HepG2 (cell line): ENCODE data around the gene NBR1. TPM values are rescaled to one million over a fixed set of nuclear protein-coding genes. Genes with fewer than 3 reads are reported as not detected.

Source experiments
- CREB3 ChIP-seq: sonication (generic); formaldehyde crosslinking; IDR thresholded peaks from 2 replicates; pipeline ENCODE4 v1.5.0; 2020; ENCODE audit warnings: missing genetic modification reagents
- EZH2 ChIP-seq: conservative IDR thresholded peaks from 2 replicates; pipeline ENCODE4 v1.6.1; 2012; ENCODE audit warnings: mild to moderate bottlenecking, low read depth, low read length, moderate library complexity
- KAT8 ChIP-seq: IDR thresholded peaks from 2 replicates; pipeline ENCODE4 v1.6.1; 2016; ENCODE audit warnings: missing genetic modification reagents, missing compliant biosample characterization
- MYNN ChIP-seq: sonication (generic); formaldehyde crosslinking; IDR thresholded peaks from 2 replicates; pipeline ENCODE4 v1.4.0; 2020; ENCODE audit warnings: mild to moderate bottlenecking, low read depth, missing genetic modification reagents
- NR2F6 ChIP-seq, 2 experiments: IDR thresholded peaks; 2 replicates each; pipeline ENCODE4 v1.6.1; 2016; ENCODE audit warnings: antibody characterized with exemption in 1 of 2, mild to moderate bottlenecking in 1 of 2
- PRDM10 ChIP-seq: sonication (generic); formaldehyde crosslinking; IDR thresholded peaks from 2 replicates; pipeline ENCODE4 v1.4.0; 2020; ENCODE audit warnings: low read depth, missing genetic modification reagents
- REL ChIP-seq: sonication (generic); formaldehyde crosslinking; conservative IDR thresholded peaks from 2 replicates; pipeline ENCODE4 v1.8.0; 2022; ENCODE audit warnings: mild to moderate bottlenecking, missing genetic modification reagents, moderate library complexity
- SMARCE1 ChIP-seq: fragments of 450-650 bp; IDR thresholded peaks from 2 replicates; pipeline ENCODE4 v1.6.1; 2017; ENCODE audit warnings: borderline replicate concordance
- SNRNP70 ChIP-seq: fragments of 200-400 bp; formaldehyde crosslinking; IDR thresholded peaks from 2 replicates; pipeline ENCODE4 v1.6.1; 2017; ENCODE audit warnings: mild to moderate bottlenecking, low read depth, low read length, moderate library complexity
- SRSF4 ChIP-seq: fragments of 200-400 bp; formaldehyde crosslinking; IDR thresholded peaks from one replicate; pipeline ENCODE4 v1.6.1; 2018; ENCODE audit warnings: mild to moderate bottlenecking, low read depth, low read length, moderate library complexity; ENCODE audit not compliant: poor library complexity, severe bottlenecking
- ZBTB21 ChIP-seq: sonication (generic); formaldehyde crosslinking; IDR thresholded peaks from 2 replicates; pipeline ENCODE4 v1.4.0; 2020; ENCODE audit warnings: missing genetic modification reagents
- ZC3H13 ChIP-seq: sonication (generic); formaldehyde crosslinking; IDR thresholded peaks from 2 replicates; pipeline ENCODE4 v1.8.1; 2023; ENCODE audit warnings: mild to moderate bottlenecking, missing genetic modification reagents, moderate library complexity
- ZNF136 ChIP-seq: sonication (generic); formaldehyde crosslinking; IDR thresholded peaks from 2 replicates; pipeline ENCODE4 v1.8.1; 2022; ENCODE audit warnings: low read depth, mild to moderate bottlenecking, moderate library complexity, missing genetic modification reagents
- ZNF207 ChIP-seq: fragments of 450-650 bp; IDR thresholded peaks from 2 replicates; pipeline ENCODE4 v1.6.1; 2016; ENCODE audit warnings: antibody characterized with exemption, borderline replicate concordance
- ZNF224 ChIP-seq: sonication (generic); formaldehyde crosslinking; IDR thresholded peaks from 2 replicates; pipeline ENCODE4 v1.5.0; 2020; ENCODE audit warnings: mild to moderate bottlenecking, missing genetic modification reagents
- ZNF354B ChIP-seq: sonication (generic); formaldehyde crosslinking; IDR thresholded peaks from 2 replicates; pipeline ENCODE4 v1.8.0; 2022; ENCODE audit warnings: mild to moderate bottlenecking, missing genetic modification reagents
- ZNF597 ChIP-seq: sonication (generic); formaldehyde crosslinking; IDR thresholded peaks from 2 replicates; pipeline ENCODE4 v1.5.0; 2020; ENCODE audit warnings: missing genetic modification reagents
- ZNF703 ChIP-seq: sonication (generic); formaldehyde crosslinking; IDR thresholded peaks from 2 replicates; pipeline ENCODE4 v1.5.1; 2020; ENCODE audit warnings: missing genetic modification reagents, mild to moderate bottlenecking, moderate library complexity, borderline replicate concordance
- ZNF720 ChIP-seq: sonication (generic); formaldehyde crosslinking; IDR thresholded peaks from 2 replicates; pipeline ENCODE4 v1.4.0; 2020; ENCODE audit warnings: missing genetic modification reagents
- ZSCAN5A ChIP-seq: sonication (generic); formaldehyde crosslinking; IDR thresholded peaks from 2 replicates; pipeline ENCODE4 v1.8.0; 2022; ENCODE audit warnings: mild to moderate bottlenecking, missing genetic modification reagents, borderline replicate concordance
- polyA plus RNA-seq, 8 experiments: library from polyadenylated mRNA; depleted of rRNA in 3 of 8; stranded (reverse) in 7 of 8; unstranded in 1 of 8; fragments of >200 nt; fragmentation: Illumina TruSeq in 4 of 8; extraction: Trizol in 4 of 8; gene quantifications; 2 replicates each; pipeline versions ENCODE4 v1.2.1 to v1.2.3, GENCODE V29; 2011 to 2016; ENCODE audit warnings: low read depth in 4 of 8, missing spikeins in 1 of 8, mixed read lengths in 1 of 8; ENCODE audit not compliant: insufficient read depth in 1 of 8
- total RNA-seq, 5 experiments: library from RNA; depleted of rRNA; stranded (reverse); fragments of >200 nt; fragmentation: Illumina TruSeq; extraction: Trizol; gene quantifications; 2 replicates each; pipeline ENCODE4 v1.2.3, GENCODE V29; 2016; ENCODE audit warnings: low read depth in 1 of 5
- TF ChIP-seq, protein P1 (sequence below): sonication (generic); formaldehyde crosslinking; IDR thresholded peaks from 2 replicates; pipeline ENCODE4 v1.4.0; 2020; ENCODE audit warnings: mild to moderate bottlenecking, missing genetic modification reagents

NBR1 gene
- total and polyA plus RNA-seq, 2 of the 13 experiments (the other 11 are each of a cell fraction or from before 2014, with no cell fraction given): 51.7 to 121 TPM

DNA sequence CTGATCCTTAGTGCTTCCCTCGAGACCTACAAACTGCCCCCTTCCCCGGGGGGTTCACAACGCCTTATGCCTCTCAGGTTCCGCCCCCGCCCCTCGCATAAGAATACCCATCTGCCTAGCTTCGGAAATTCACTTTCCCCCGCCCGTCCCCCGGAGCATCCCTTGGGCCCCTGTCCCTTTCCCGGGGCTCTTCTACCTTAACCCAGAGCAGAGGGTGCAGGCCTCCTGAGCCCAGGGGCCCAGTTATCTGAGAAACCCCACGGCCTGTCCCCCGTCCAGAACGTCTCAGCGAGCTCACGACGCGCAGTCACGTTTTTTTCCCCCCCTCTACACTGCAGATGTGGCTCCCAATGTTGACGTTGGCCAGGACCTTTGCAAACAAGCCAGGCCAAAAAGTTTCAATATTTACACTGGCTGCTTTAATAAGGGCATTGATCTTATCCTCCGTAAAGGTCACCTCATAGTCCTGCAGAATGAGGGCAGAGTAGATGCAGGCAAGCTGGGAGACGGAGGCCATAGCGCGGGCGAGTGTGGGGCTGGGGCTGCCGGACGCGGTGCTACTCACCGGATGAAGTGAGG, 1.4 kb upstream of the NBR1 start (continued):
- no peak for TF ChIP-seq ZC3H13
- TF ChIP-seq PRDM10 (CRISPR knock-in tag): no peak
- TF ChIP-seq SMARCE1: no peak
- TF ChIP-seq CREB3 (CRISPR knock-in tag): no peak
- peak; percentile 84 for TF ChIP-seq ZNF703 (CRISPR knock-in tag)
- TF ChIP-seq NR2F6 (IDR thresholded peaks at IDR 0.05): peak; percentile 95
- TF ChIP-seq NR2F6 (CRISPR knock-in tag; IDR thresholded peaks at IDR 0.05): peak; percentile 88
- no peak for TF ChIP-seq ZNF720 (CRISPR knock-in tag)
- no peak for TF ChIP-seq EZH2
- TF ChIP-seq SNRNP70: no peak
- TF ChIP-seq ZNF354B (CRISPR knock-in tag): no peak
- TF ChIP-seq, protein P1, sequence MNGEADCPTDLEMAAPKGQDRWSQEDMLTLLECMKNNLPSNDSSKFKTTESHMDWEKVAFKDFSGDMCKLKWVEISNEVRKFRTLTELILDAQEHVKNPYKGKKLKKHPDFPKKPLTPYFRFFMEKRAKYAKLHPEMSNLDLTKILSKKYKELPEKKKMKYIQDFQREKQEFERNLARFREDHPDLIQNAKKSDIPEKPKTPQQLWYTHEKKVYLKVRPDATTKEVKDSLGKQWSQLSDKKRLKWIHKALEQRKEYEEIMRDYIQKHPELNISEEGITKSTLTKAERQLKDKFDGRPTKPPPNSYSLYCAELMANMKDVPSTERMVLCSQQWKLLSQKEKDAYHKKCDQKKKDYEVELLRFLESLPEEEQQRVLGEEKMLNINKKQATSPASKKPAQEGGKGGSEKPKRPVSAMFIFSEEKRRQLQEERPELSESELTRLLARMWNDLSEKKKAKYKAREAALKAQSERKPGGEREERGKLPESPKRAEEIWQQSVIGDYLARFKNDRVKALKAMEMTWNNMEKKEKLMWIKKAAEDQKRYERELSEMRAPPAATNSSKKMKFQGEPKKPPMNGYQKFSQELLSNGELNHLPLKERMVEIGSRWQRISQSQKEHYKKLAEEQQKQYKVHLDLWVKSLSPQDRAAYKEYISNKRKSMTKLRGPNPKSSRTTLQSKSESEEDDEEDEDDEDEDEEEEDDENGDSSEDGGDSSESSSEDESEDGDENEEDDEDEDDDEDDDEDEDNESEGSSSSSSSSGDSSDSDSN (CRISPR knock-in tag): peak; percentile 70
- TF ChIP-seq ZNF136 (CRISPR knock-in tag): no peak
- TF ChIP-seq ZBTB21 (CRISPR knock-in tag): no peak
- TF ChIP-seq ZSCAN5A: no peak; the same call in 1 of the 2 replicates
- 0 out of 2 replicates have a peak, but pooled peaks have one; percentile 12 for TF ChIP-seq ZNF224 (CRISPR knock-in tag)
- TF ChIP-seq KAT8: no peak
- no peak for TF ChIP-seq SRSF4
- 0 out of 2 replicates have a peak, but pooled peaks have one; percentile 7 for TF ChIP-seq REL (CRISPR knock-in tag)
- no peak for TF ChIP-seq MYNN (CRISPR knock-in tag)
- no peak for TF ChIP-seq ZNF207
- TF ChIP-seq ZNF597 (CRISPR knock-in tag): no peak
